Kidney epithelial cell (primary cell): ENCODE data around the gene SLK. TPM values are rescaled to one million over a fixed set of nuclear protein-coding genes. Genes with fewer than 3 reads are reported as not detected.

Experiments
- DNase-seq: peaks from one replicate; pipeline ENCODE4 v3.0.0-alpha.2; 2010; ENCODE audit warnings: low read depth
- H3K27me3 ChIP-seq: 2 replicates; pipeline ENCODE4 v1.6.0; 2011; ENCODE audit warnings: low read length; ENCODE audit not compliant: control insufficient read depth, insufficient read depth
- H3K36me3 ChIP-seq: 2 replicates; pipeline ENCODE4 v1.5.1; 2011; ENCODE audit warnings: low read length; ENCODE audit not compliant: control insufficient read depth, insufficient read depth
- H3K4me3 ChIP-seq: 2 replicates; pipeline ENCODE4 v1.5.1; 2011; ENCODE audit warnings: low read depth, mild to moderate bottlenecking, control low read depth, low read length
- total RNA-seq: library from RNA; depleted of rRNA; stranded (reverse); fragments of >200 nt; gene quantifications from 2 replicates; pipeline ENCODE4 v1.2.3, GENCODE V29; 2015
- TF ChIP-seq, protein P1 (sequence below): IDR thresholded peaks from 2 replicates; pipeline ENCODE4 v1.5.1; 2011; ENCODE audit warnings: mild to moderate bottlenecking, moderate library complexity, low read length, control low read depth, inconsistent platforms; ENCODE audit not compliant: insufficient read depth, poor library complexity, severe bottlenecking

Gene SLK
- total RNA-seq, 1 donor from 2014 or later, result 35.8 TPM

DNA sequence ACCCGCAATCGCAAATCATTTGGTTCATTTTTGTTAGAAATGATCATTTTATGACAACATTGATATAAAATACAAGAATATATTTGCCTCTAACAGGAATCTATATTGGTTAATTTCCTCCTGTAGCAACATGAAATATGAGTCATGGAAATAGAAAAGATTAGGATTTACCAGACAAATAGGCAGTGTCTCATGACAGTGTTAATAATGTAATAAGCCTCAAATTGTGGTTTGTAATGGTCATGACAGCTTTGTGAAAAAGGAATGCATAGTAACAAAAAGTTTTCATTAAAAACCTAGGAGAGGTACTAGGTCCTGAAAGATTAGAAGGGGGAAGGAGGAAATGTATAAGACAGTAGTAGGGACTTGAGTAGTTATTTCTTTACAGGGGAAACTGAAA, 7.9 kb upstream of the SLK start:
- H3K27me3 ChIP-seq, result no peaks in the 10 kb centered on the region
- no peak for DNase-seq
- no peak overlapping the region for H3K4me3 ChIP-seq
- no peaks in the 10 kb centered on the region for H3K36me3 ChIP-seq
- TF ChIP-seq, protein P1, sequence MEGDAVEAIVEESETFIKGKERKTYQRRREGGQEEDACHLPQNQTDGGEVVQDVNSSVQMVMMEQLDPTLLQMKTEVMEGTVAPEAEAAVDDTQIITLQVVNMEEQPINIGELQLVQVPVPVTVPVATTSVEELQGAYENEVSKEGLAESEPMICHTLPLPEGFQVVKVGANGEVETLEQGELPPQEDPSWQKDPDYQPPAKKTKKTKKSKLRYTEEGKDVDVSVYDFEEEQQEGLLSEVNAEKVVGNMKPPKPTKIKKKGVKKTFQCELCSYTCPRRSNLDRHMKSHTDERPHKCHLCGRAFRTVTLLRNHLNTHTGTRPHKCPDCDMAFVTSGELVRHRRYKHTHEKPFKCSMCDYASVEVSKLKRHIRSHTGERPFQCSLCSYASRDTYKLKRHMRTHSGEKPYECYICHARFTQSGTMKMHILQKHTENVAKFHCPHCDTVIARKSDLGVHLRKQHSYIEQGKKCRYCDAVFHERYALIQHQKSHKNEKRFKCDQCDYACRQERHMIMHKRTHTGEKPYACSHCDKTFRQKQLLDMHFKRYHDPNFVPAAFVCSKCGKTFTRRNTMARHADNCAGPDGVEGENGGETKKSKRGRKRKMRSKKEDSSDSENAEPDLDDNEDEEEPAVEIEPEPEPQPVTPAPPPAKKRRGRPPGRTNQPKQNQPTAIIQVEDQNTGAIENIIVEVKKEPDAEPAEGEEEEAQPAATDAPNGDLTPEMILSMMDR, result no peak

- Histone ChIP-seq H3K4me3 (no peak overlapping the region), H3K27me3 (no peaks in the 10 kb centered on the region), H3K36me3 (no peaks in the 10 kb centered on the region)
- TF ChIP-seq, protein P1, result no peak
- DNase-seq, result no peak
Observed at GRCh38 chr10:103960103-103960502, 6.8 kb upstream of the SLK start.

GRCh38 chr10:103967448-103968071, 620 bp downstream of the SLK start:
- no peak for DNase-seq
- Histone ChIP-seq H3K4me3 (peak overlapping the region; percentile 89), H3K36me3 (no peaks in the 10 kb centered on the region), H3K27me3 (no peaks in the 10 kb centered on the region)
- TF ChIP-seq, protein P1, result no peak

DNA sequence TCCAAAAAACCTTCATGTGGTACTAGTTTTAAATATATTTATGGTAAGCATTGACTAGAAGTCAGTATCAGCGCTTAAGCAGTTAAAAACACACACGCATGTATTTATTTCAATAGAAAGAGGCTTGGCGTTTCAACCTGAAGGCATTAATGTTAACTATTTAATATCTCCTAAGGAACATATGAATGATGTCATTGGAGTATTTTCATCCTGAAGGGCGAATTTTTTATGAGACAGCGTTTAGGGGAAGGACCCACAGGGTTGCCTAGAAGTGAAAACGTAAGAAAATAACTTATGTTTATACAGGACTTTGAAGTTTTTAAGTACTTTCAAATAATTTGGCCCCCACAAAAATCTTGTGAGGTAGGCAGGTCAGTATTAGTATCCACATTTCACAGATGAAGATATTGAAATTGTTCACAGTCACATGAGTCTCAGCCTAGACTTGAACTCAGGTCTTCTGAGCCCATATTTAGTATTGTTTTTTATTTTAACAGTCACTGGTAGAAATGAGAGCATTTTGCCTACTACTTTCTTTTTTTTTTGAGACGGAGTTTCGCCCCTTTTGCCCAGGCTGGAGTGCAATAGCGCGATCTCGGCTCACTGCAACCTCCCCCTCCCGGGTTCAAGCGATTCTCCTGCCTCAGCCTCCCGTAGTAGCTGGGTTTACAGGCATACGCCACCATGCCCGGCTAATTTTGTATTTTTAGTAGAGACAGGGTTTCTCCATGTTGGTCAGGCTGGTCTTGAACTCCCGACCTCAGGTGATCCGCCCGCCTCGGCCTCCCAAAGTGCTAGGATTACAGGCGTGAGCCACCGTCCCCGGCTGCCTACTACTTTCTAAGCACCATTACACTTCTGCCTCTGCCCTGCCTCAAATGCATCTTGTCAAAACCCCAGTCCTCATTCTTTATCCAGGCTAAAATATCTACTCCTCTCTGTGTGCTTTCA, 1.8 kb downstream of the SLK start:
- no peaks in the 10 kb centered on the region for H3K27me3 ChIP-seq
- TF ChIP-seq, protein P1, result no peak
- H3K4me3 ChIP-seq, result peak overlapping the region; percentile 89
- no peak for DNase-seq
- no peaks in the 10 kb centered on the region for H3K36me3 ChIP-seq

DNA sequence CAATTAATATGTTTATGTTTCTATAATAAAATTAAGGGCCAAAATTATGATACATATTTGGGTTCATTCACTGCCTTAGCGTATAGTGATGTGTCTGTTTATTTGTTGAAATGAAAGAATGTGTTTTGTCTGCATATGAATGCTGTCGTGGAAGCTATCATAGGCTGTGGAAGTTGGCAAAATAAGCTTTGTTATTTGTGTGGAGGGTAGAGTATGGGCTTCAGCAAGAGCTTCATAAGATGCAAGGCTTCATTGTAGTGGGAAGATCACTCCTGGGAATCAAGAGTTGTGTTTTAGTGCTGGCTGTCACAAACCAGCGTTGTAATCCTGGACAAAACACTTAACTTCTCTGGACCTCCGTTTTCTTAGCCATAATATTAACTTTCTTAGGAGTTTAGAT, 2.5 kb downstream of the SLK start:
- Histone ChIP-seq H3K36me3 (no peaks in the 10 kb centered on the region), H3K4me3 (peak overlapping the region; percentile 89), H3K27me3 (no peaks in the 10 kb centered on the region)
- no peak for DNase-seq
- TF ChIP-seq, protein P1, result no peak
